Pancreas (tissue), 10 donors: ENCODE data around the gene CAPN12. TPM values are rescaled to one million over a fixed set of nuclear protein-coding genes. Genes with fewer than 3 reads are reported as not detected.

Source experiments
- ATAC-seq, 4 donors: fragments of 200-7000 bp; cut with Tn5 transposase; one replicate each; pipeline versions ENCODE4 v1.8.0 to v1.9.1; 2020; ENCODE audit warnings: mild to moderate bottlenecking in 4 of 4, moderate library complexity in 4 of 4
- DNase-seq, 6 donors: peaks; one replicate each; pipeline ENCODE4 v3.0.0-alpha.2; 2020
- FAIRE-seq: peaks from 2 replicates; lab custom pipeline; 2012; peaks lifted over from hg19 to GRCh38; lab: Jason Lieb, UNC
- H3K27ac ChIP-seq, 4 donors: fragments of 200-600 bp; sonication (generic); 1 replicate in 3 of 4; 2 replicates in 1 of 4; pipeline versions ENCODE4 v1.5.0 to v1.8.0; 2020
- H3K27me3 ChIP-seq, 4 donors: fragments of 200-600 bp; one replicate each; pipeline ENCODE4 v1.8.0; 2021
- H3K36me3 ChIP-seq, 3 donors: fragments of 200-600 bp; sonication (generic) in 1 of 3; one replicate each; pipeline versions ENCODE4 v1.5.0 to v1.8.0; 2020 to 2021
- H3K4me1 ChIP-seq, 3 donors: fragments of 200-600 bp; one replicate each; pipeline ENCODE4 v1.8.0; 2021
- H3K4me3 ChIP-seq, 4 donors: fragments of 200-600 bp; sonication (generic) in 2 of 4; one replicate each; pipeline versions ENCODE4 v1.5.0 to v1.8.0; 2020 to 2021
- H3K9me3 ChIP-seq, 4 donors: fragments of 200-600 bp; one replicate each; pipeline ENCODE4 v1.8.0; 2021
- WGBS, 2 donors: extraction: QIAGEN DNeasy Blood & Tissue Kit; methylation state at CpG; one replicate each; pipeline ENCODE4 v1.1.7; 2013; 5-methylcytosine and 5-hydroxymethylcytosine counted together
- intact Hi-C, 3 donors: fragments of 100-400 bp; cut with DNase I; formaldehyde crosslinking; loops; one replicate each; pipeline versions ENCODE4 v1.11.1 to v1.14.2; 2022
- polyA plus RNA-seq, 2 donors: library from polyadenylated mRNA; stranded (reverse); fragments of 200-250 nt; gene quantifications; one replicate each; pipeline ENCODE4 v1.2.3, GENCODE V29; 2013
- total RNA-seq, 6 donors: library from RNA; stranded (reverse); fragmentation: NEBNext Ultra II Directional in 4 of 6; extraction: Animal tissue kit (Norgen Biotek cat#: 25700) in 4 of 6; gene quantifications; one replicate each; pipeline versions ENCODE4 v1.2.1 to v1.2.4, GENCODE V29; 2021 to 2023
- TF ChIP-seq, protein P1 (sequence below), 4 donors: fragments of 200-600 bp; sonication (generic) in 3 of 4; IDR thresholded peaks; one replicate each; pipeline versions ENCODE4 v1.5.0 to v1.8.0; 2021; ENCODE audit warnings: antibody characterized with exemption in 4 of 4
- donor health status: healthy with polysubstance abuse.
- donor health status: DM: no; HTN: no; CAD: no; lungs with moderate emphysema.
- donor health status: DM: no; HTN: no; CAD: no.
- donor health status: control.
- donor health status: control.
- donor health status: Bipolar disorder and iron deficiency.
- donor health status: DM: yes; HTN: yes; CAD: no.
- donor health status: DM: no; HTN: no; CAD: no.
- donor health status: DM: no; HTN: no; CAD: no.
- donor health status: DM: yes; HTN: yes; CAD: no.

CAPN12 gene
- total and polyA plus RNA-seq, 8 donors: 2.3 to 46.3 (median 8.0) TPM

DNA sequence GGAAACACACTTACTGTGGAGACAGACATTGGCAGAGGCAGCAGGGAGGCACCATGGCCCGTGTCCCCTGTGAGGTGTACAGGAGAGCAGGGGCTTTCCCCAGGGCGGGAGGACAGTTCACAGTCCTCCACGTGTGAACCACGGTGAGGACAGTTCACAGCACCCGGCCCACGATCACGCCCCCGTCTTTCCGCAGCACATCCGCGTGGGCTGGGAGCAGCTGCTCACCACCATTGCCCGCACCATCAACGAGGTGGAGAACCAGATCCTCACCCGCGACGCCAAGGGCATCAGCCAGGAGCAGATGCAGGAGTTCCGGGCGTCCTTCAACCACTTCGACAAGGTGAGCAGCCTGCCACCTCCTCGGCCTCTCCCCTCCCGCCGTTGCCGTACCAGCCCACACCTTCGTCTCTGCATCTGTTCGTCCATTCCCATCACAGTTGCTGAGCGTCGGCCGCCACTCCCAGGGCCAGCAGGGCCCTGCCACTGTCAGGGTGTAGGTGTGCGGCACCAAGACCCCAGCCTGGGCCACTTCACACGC, 17.4 kb downstream of the CAPN12 start:
- no peak for FAIRE-seq
- H3K4me1 ChIP-seq: peaks cover 11 to 14% (median 11%) of the 10 kb centered on the region in 3 donors
- intact Hi-C loops: loop anchor here in 1 of 3 donors (5.0 kb wide), 1 partner anchor 80 kb away; the partner anchor contains the start of gene ACTN4

GRCh38 chr19:38726284-38726673, 18.0 kb downstream of the CAPN12 start:
- Histone ChIP-seq H3K4me3 (no peak overlapping the region), H3K27ac (no peak overlapping the region), H3K4me1 (peaks cover 5 to 9% (median 5%) of the 10 kb centered on the region in 3 donors), H3K36me3 (peaks cover 9 to 77% (median 52%) of the 10 kb centered on the region in 3 donors), H3K9me3 (no peaks in the 10 kb centered on the region), H3K27me3 (no peaks in the 10 kb centered on the region)
- TF ChIP-seq, protein P1, sequence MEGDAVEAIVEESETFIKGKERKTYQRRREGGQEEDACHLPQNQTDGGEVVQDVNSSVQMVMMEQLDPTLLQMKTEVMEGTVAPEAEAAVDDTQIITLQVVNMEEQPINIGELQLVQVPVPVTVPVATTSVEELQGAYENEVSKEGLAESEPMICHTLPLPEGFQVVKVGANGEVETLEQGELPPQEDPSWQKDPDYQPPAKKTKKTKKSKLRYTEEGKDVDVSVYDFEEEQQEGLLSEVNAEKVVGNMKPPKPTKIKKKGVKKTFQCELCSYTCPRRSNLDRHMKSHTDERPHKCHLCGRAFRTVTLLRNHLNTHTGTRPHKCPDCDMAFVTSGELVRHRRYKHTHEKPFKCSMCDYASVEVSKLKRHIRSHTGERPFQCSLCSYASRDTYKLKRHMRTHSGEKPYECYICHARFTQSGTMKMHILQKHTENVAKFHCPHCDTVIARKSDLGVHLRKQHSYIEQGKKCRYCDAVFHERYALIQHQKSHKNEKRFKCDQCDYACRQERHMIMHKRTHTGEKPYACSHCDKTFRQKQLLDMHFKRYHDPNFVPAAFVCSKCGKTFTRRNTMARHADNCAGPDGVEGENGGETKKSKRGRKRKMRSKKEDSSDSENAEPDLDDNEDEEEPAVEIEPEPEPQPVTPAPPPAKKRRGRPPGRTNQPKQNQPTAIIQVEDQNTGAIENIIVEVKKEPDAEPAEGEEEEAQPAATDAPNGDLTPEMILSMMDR (IDR thresholded peaks at IDR 0.05): no peak
- FAIRE-seq (no peak), ATAC-seq (no peak), DNase-seq (peak in 1 of 6 donors; percentile 36)
- 92 to 96% methylated on average over 6 of the region's 6 CpGs for WGBS, 2 donors
- intact Hi-C loops: loop anchor here in 1 of 3 donors (5.0 kb wide), 1 partner anchor 79 kb away; the partner anchor contains the start of gene ACTN4

More for the DNA sequence above, 17.4 kb downstream of the CAPN12 start:
- 85 to 89% methylated on average over 30 of the region's 30 CpGs for WGBS, 2 donors
- ATAC-seq (no peak), DNase-seq (no peak)
- Histone ChIP-seq H3K36me3 (peaks cover 9 to 72% (median 49%) of the 10 kb centered on the region in 3 donors), H3K27ac (no peak overlapping the region), H3K27me3 (no peaks in the 10 kb centered on the region), H3K9me3 (no peaks in the 10 kb centered on the region), H3K4me3 (no peak overlapping the region)
- TF ChIP-seq, protein P1 (IDR thresholded peaks at IDR 0.05): no peak

GRCh38 chr19:38725469-38726283, 18.6 kb downstream of the CAPN12 start:
- no peak for FAIRE-seq

GRCh38 chr19:38723990-38724854, 20.1 kb downstream of the CAPN12 start:
- 93 to 96% methylated on average over 41 to 42 of the region's 42 CpGs for WGBS, 2 donors
- intact Hi-C loops: no loop called here
- DNase-seq: peak in 2 of 6 donors; percentile 46 to 58
- H3K27me3 ChIP-seq: no peaks in the 10 kb centered on the region
- no peak overlapping the region for H3K4me3 ChIP-seq
- peaks cover 9 to 92% (median 59%) of the 10 kb centered on the region in 3 donors for H3K36me3 ChIP-seq
- no peak for FAIRE-seq
- H3K4me1 ChIP-seq: no peaks in the 10 kb centered on the region
- TF ChIP-seq, protein P1 (IDR thresholded peaks at IDR 0.05): no peak
- no peaks in the 10 kb centered on the region for H3K9me3 ChIP-seq
- ATAC-seq: no peak
- no peak overlapping the region for H3K27ac ChIP-seq

More at GRCh38 chr19:38725469-38726283, 18.6 kb downstream of the CAPN12 start:
- intact Hi-C loops: loop anchor here in 1 of 3 donors (5.0 kb wide), 1 partner anchor 78 kb away; the partner anchor contains the start of gene ACTN4
- DNase-seq: peak in 2 of 6 donors; percentile 27 to 49
- Histone ChIP-seq H3K9me3 (no peaks in the 10 kb centered on the region), H3K27me3 (no peaks in the 10 kb centered on the region), H3K36me3 (peaks cover 9 to 83% (median 58%) of the 10 kb centered on the region in 3 donors), H3K27ac (no peak overlapping the region), H3K4me3 (no peak overlapping the region), H3K4me1 (peaks cover 0 to 3% (median 0%) of the 10 kb centered on the region in 3 donors)
- 93 to 95% methylated on average over 21 of the region's 21 CpGs for WGBS, 2 donors
- no peak for ATAC-seq
- TF ChIP-seq, protein P1 (IDR thresholded peaks at IDR 0.05): no peak
